DND-41 (cell line): ENCODE data around the gene VKORC1L1.
"Not testable (repeated sequence)": the region's sequence is repeated elsewhere in the genome, so short reads cannot be mapped to it uniquely, and the experiment has no call there.

Experiments
- EZH2 ChIP-seq: IDR thresholded peaks from 3 replicates; pipeline ENCODE4 v1.6.1; 2012; ENCODE audit warnings: borderline replicate concordance, low read depth, mild to moderate bottlenecking, moderate library complexity, low read length, inconsistent platforms; ENCODE audit not compliant: severe bottlenecking
- TF ChIP-seq, protein P1 (sequence below): IDR thresholded peaks from 2 replicates; pipeline ENCODE4 v1.5.1; 2012; ENCODE audit warnings: borderline replicate concordance, low read length, moderate library complexity, mild to moderate bottlenecking; ENCODE audit not compliant: poor library complexity, severe bottlenecking; ENCODE audit errors: extremely low read depth

DNA sequence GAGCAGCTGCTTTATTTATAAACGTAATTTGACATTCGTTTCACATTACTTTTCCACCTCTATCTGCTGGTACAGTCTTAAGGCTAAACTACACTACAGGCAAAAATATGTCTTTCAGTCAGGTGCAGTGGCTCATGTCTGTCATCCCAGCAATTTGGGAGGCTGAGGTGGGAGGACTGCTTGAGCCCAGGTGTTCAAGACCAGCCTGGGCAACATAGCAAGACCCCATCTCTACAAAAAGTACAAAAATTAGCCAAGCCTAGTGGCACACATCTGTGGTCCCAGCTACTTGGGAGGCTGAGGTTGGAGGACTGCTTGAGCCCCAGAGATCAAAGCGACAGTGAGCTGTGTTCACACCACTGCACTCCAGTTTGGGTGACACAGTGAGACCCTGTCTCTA is 91.8 kb downstream of the VKORC1L1 start:
- TF ChIP-seq, protein P1, sequence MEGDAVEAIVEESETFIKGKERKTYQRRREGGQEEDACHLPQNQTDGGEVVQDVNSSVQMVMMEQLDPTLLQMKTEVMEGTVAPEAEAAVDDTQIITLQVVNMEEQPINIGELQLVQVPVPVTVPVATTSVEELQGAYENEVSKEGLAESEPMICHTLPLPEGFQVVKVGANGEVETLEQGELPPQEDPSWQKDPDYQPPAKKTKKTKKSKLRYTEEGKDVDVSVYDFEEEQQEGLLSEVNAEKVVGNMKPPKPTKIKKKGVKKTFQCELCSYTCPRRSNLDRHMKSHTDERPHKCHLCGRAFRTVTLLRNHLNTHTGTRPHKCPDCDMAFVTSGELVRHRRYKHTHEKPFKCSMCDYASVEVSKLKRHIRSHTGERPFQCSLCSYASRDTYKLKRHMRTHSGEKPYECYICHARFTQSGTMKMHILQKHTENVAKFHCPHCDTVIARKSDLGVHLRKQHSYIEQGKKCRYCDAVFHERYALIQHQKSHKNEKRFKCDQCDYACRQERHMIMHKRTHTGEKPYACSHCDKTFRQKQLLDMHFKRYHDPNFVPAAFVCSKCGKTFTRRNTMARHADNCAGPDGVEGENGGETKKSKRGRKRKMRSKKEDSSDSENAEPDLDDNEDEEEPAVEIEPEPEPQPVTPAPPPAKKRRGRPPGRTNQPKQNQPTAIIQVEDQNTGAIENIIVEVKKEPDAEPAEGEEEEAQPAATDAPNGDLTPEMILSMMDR = not testable (repeated sequence)
- not testable (repeated sequence) for TF ChIP-seq EZH2
